Endothelial cell (in vitro differentiated cells): ENCODE measurements around the gene HIGD2A. TPM values are rescaled to one million over a fixed set of nuclear protein-coding genes. Genes with fewer than 3 reads are reported as not detected.
A peak's percentile ranks its signal among the peaks of the same experiment; 100 is the strongest.

Experiments used
- DNase-seq: peaks from one replicate; pipeline ENCODE4 v3.0.0; 2021; ENCODE audit warnings: low spot score
- H3K27ac Mint-ChIP-seq: one replicate; pipeline ENCODE4 v1.8.0; 2021; ENCODE audit warnings: mixed read lengths, inconsistent platforms; ENCODE audit not compliant: unreplicated experiment
- H3K27me3 Mint-ChIP-seq: one replicate; pipeline ENCODE4 v1.8.0; 2021; ENCODE audit warnings: mild to moderate bottlenecking, moderate library complexity, mixed read lengths, inconsistent platforms; ENCODE audit not compliant: unreplicated experiment
- H3K36me3 Mint-ChIP-seq: one replicate; pipeline ENCODE4 v1.8.0; 2021; ENCODE audit warnings: mild to moderate bottlenecking, low read depth, mixed read lengths, inconsistent platforms; ENCODE audit not compliant: unreplicated experiment
- H3K4me1 Mint-ChIP-seq: one replicate; pipeline ENCODE4 v1.8.0; 2021; ENCODE audit warnings: mild to moderate bottlenecking, mixed read lengths, inconsistent platforms; ENCODE audit not compliant: unreplicated experiment
- H3K4me3 Mint-ChIP-seq: one replicate; pipeline ENCODE4 v1.8.0; 2021; ENCODE audit warnings: mild to moderate bottlenecking, mixed read lengths, inconsistent platforms; ENCODE audit not compliant: unreplicated experiment
- H3K9me3 Mint-ChIP-seq: one replicate; pipeline ENCODE4 v1.8.0; 2021; ENCODE audit warnings: mixed read lengths, inconsistent platforms; ENCODE audit not compliant: unreplicated experiment
- long read RNA-seq: library from polyadenylated mRNA; unstranded; transcript quantifications from one replicate; pipeline ENCODE4 v2.0.0, GENCODE V29; 2020; ENCODE audit not compliant: unreplicated experiment
- total RNA-seq: library from RNA; stranded (reverse); fragmentation: NEBNext Ultra II Directional; extraction: Animal tissue kit (Norgen Biotek cat#: 25700); gene quantifications from one replicate; pipeline ENCODE4 v1.2.1, GENCODE V29; 2021; ENCODE audit not compliant: unreplicated experiment
- TF ChIP-seq, protein P1 (sequence below): fragments of 200-600 bp; sonication (generic); IDR thresholded peaks from one replicate; pipeline ENCODE4 v1.5.0; 2021; ENCODE audit warnings: antibody characterized with exemption; ENCODE audit not compliant: unreplicated experiment

The HIGD2A gene, protein sequence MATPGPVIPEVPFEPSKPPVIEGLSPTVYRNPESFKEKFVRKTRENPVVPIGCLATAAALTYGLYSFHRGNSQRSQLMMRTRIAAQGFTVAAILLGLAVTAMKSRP
- total RNA-seq: 88.3 TPM
- long read RNA-seq, transcript HIGD2A-201 (2 exons, 668 nt): major isoform, 71 of 72 reads
- long read RNA-seq, partial matches to known transcripts: 0 of 72 reads
- long read RNA-seq, other reads (novel, unspliced or antisense): 1 of 72 reads

GRCh38 chr5:176388444-176389134 is at the start of gene HIGD2A, which contains the start of gene NOP16:
HIGD2A (plus strand) TSS chr5:176388751; CDS start chr5:176388820, 69 bp downstream.
NOP16 (minus strand) TSS chr5:176388598; CDS start chr5:176388539, 59 bp downstream.
- peak; percentile 95 for DNase-seq
- Mint-ChIP-seq H3K4me3 (peak within 1 kb of the TSS; percentile 98), H3K36me3 (peaks cover 11% of the 10 kb centered on the region), H3K27me3 (peaks cover 5% of the 10 kb centered on the region), H3K4me1 (peaks cover 14% of the 10 kb centered on the region), H3K9me3 (no peaks in the 10 kb centered on the region), H3K27ac (peak within 1 kb of the TSS; percentile 96)
- TF ChIP-seq, protein P1, sequence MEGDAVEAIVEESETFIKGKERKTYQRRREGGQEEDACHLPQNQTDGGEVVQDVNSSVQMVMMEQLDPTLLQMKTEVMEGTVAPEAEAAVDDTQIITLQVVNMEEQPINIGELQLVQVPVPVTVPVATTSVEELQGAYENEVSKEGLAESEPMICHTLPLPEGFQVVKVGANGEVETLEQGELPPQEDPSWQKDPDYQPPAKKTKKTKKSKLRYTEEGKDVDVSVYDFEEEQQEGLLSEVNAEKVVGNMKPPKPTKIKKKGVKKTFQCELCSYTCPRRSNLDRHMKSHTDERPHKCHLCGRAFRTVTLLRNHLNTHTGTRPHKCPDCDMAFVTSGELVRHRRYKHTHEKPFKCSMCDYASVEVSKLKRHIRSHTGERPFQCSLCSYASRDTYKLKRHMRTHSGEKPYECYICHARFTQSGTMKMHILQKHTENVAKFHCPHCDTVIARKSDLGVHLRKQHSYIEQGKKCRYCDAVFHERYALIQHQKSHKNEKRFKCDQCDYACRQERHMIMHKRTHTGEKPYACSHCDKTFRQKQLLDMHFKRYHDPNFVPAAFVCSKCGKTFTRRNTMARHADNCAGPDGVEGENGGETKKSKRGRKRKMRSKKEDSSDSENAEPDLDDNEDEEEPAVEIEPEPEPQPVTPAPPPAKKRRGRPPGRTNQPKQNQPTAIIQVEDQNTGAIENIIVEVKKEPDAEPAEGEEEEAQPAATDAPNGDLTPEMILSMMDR: no peak

DNA sequence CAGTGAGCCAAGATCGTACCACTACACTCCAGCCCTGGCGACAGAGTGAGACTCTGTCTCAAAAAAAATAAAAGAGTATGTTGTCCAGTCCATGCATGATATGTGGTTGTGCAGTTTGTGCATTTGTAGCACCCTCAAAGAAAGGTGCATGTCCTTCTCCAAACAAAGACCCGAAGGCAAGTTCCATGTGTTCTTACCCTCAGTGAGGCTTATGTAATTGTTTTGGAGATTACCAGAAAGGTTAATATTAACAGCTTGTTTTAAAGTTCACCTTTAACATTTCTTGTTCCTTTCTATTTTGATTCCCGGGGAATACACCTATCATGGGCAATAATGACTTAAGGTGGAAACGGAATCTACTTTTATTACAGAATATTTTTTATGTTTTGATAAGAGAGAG is 49.2 kb upstream of the HIGD2A start:
- Mint-ChIP-seq H3K27ac (no peak overlapping the region), H3K36me3 (peaks cover 13% of the 10 kb centered on the region), H3K4me1 (no peaks in the 10 kb centered on the region), H3K4me3 (no peak overlapping the region), H3K27me3 (peaks cover 5% of the 10 kb centered on the region), H3K9me3 (no peaks in the 10 kb centered on the region)
- DNase-seq: no peak
- TF ChIP-seq, protein P1: no peak

DNA sequence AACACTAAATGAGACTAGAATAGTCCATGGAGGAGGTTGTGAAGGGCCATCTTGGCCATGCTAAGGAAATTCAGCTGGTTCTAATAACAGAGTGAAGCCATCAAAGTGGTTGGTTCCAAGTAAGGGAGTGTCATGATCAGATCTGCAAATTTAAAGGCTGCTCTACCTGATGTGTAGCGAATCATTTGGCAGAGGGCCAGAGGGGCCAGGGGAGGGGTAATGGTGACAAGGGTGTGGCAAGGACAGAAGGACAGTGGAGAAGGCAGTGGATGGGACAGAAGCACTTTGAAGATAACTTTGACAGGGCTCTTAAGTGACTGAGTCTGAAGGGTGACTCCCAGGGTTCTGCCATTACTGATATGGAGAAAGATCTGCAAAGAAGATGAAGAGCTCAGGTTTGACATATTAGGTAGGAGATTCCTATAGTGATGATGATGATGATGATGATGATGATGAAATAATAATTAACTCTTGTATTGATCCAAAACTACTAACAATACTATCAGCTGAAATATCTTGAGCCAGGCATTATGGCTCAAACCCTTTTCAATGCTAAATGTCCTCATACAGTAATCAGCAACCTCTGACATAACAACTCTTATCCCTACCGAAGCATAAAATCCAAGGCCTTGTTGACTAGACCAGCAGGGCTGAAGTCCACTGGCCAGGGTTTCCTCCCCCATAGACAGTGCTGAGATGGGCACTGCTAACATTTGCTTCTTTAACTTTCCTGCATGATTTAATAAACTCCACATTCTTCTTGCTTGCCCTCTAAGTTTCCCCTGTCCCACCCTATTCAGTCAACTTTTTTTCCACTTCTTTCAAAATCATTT is 47.0 kb upstream of the HIGD2A start:
- no peak overlapping the region for H3K4me3 Mint-ChIP-seq
- H3K27ac Mint-ChIP-seq: no peak overlapping the region
- TF ChIP-seq, protein P1: no peak
- peaks cover 10% of the 10 kb centered on the region for H3K36me3 Mint-ChIP-seq
- no peaks in the 10 kb centered on the region for H3K9me3 Mint-ChIP-seq
- H3K27me3 Mint-ChIP-seq: peaks cover 5% of the 10 kb centered on the region
- no peaks in the 10 kb centered on the region for H3K4me1 Mint-ChIP-seq
- DNase-seq: no peak

DNA sequence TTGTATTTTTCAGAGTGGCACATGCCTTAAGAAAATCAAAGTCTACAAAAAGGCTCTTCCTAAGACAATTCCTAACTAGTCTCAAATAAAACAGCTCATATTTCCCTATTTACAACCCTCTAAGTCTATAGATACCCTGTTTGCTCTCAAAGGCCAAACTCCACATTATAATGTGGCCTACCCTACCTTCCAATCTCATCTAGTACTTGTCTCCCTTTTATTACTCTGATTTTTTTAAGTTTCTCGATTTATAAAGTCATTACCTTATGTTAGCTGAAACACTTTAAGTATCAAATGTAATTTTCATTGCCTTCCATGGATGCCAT is 46.4 kb upstream of the HIGD2A start:
- H3K36me3 Mint-ChIP-seq: peaks cover 4% of the 10 kb centered on the region
- H3K27ac Mint-ChIP-seq: no peak overlapping the region
- H3K4me3 Mint-ChIP-seq: no peak overlapping the region
- H3K27me3 Mint-ChIP-seq: peaks cover 5% of the 10 kb centered on the region
- TF ChIP-seq, protein P1: no peak
- H3K9me3 Mint-ChIP-seq: no peaks in the 10 kb centered on the region
- H3K4me1 Mint-ChIP-seq: no peaks in the 10 kb centered on the region
- no peak for DNase-seq
